Measurements from ENCODE around the gene YIF1A.

DNA sequence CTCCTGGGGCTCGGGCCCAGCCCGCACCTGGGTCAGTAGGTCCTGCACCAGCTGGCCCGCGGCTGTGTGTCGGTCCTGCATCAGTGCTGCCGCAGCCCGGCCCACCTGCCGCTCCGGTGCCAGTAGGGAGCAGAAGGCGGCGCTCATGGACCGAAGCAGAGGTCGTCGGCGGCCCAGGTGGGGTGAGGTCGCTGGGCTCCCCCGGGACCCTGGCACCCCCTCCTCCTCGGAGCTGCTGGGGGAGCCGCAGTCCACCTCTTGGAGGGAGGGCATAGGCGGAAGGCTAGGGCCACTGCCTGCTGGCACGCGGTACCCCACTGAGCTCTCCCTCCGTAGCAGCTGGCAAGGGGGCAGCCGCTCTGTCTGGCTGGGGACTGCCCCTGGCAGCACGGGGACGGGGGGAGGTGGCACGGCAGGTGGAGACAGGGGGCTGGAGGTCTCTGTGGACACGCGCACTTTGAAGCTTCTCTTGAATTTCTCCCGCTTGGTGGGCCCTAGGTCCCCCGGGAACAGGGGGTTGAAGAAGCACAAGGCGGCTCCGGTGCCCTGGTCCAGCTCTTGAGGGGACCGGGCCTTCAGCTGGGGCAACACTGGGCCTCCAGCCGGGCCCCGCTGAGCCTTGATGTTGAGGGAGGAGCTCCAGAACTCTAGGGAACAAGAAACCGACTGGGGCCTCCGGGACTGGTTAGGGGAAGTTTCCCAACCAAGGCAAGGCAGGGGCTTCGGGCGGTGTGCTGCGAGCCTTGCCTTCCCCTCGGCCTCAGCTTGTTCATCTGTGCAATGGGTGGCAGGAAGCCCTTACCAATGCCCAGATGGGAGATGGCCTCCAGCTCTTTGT, 45.9 kb upstream of the YIF1A start:
- TF ChIP-seq, protein P1, sequence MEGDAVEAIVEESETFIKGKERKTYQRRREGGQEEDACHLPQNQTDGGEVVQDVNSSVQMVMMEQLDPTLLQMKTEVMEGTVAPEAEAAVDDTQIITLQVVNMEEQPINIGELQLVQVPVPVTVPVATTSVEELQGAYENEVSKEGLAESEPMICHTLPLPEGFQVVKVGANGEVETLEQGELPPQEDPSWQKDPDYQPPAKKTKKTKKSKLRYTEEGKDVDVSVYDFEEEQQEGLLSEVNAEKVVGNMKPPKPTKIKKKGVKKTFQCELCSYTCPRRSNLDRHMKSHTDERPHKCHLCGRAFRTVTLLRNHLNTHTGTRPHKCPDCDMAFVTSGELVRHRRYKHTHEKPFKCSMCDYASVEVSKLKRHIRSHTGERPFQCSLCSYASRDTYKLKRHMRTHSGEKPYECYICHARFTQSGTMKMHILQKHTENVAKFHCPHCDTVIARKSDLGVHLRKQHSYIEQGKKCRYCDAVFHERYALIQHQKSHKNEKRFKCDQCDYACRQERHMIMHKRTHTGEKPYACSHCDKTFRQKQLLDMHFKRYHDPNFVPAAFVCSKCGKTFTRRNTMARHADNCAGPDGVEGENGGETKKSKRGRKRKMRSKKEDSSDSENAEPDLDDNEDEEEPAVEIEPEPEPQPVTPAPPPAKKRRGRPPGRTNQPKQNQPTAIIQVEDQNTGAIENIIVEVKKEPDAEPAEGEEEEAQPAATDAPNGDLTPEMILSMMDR (IDR thresholded peaks at IDR 0.05), result no peak
- no peak for TF ChIP-seq TFCP2L1 (CRISPR knock-in tag; IDR thresholded peaks at IDR 0.05)
- no peak for TF ChIP-seq RAD21 (conservative IDR thresholded peaks at IDR 0.05 in 1 of 2, IDR thresholded peaks at IDR 0.05 in 1 of 2)
- TF ChIP-seq CEBPB (IDR thresholded peaks at IDR 0.05), result no peak
- TF ChIP-seq MYC (IDR thresholded peaks at IDR 0.05; ENCODE audit: borderline replicate concordance, low read length), result no peak
